Parathyroid adenoma (tissue), 2 donors: ENCODE results near the gene RNF19B.

Experiments used
- H2AFZ ChIP-seq: fragments of 300-600 bp; sonication (generic); one replicate; pipeline ENCODE4 v1.7.0; 2017; ENCODE audit warnings: antibody characterized with exemption, mild to moderate bottlenecking
- H3K27ac ChIP-seq: fragments of 300-600 bp; sonication (generic); one replicate; pipeline ENCODE4 v1.7.0; 2017
- H3K27me3 ChIP-seq: fragments of 300-600 bp; sonication (generic); one replicate; pipeline ENCODE4 v1.7.0; 2017; ENCODE audit warnings: low read length; ENCODE audit not compliant: control insufficient read depth, insufficient read depth
- H3K36me3 ChIP-seq: fragments of 300-600 bp; sonication (generic); one replicate; pipeline ENCODE4 v1.7.0; 2017; ENCODE audit warnings: low read length; ENCODE audit not compliant: control insufficient read depth, insufficient read depth
- H3K4me1 ChIP-seq: fragments of 300-600 bp; sonication (generic); one replicate; pipeline ENCODE4 v1.7.0; 2017; ENCODE audit warnings: control low read depth
- H3K4me2 ChIP-seq: fragments of 300-600 bp; sonication (generic); one replicate; pipeline ENCODE4 v1.7.0; 2017; ENCODE audit warnings: low read length
- H3K4me3 ChIP-seq: fragments of 300-600 bp; sonication (generic); one replicate; pipeline ENCODE4 v1.7.0; 2017; ENCODE audit warnings: low read depth, low read length
- H3K79me2 ChIP-seq: fragments of 300-600 bp; sonication (generic); one replicate; pipeline ENCODE4 v1.7.0; 2017; ENCODE audit warnings: control low read depth
- H3K9ac ChIP-seq: fragments of 300-600 bp; sonication (generic); one replicate; pipeline ENCODE4 v1.7.0; 2017; ENCODE audit warnings: mild to moderate bottlenecking
- H3K9me3 ChIP-seq: fragments of 300-600 bp; sonication (generic); one replicate; pipeline ENCODE4 v1.7.0; 2017; ENCODE audit warnings: low read length; ENCODE audit not compliant: control insufficient read depth
- CTCF ChIP-seq: fragments of 300-600 bp; sonication (generic); IDR thresholded peaks from one replicate; pipeline ENCODE4 v1.7.0; 2017; ENCODE audit warnings: antibody characterized with exemption, mild to moderate bottlenecking
- donor health status: primary hyperparathyroidism.

RNF19B gene

DNA sequence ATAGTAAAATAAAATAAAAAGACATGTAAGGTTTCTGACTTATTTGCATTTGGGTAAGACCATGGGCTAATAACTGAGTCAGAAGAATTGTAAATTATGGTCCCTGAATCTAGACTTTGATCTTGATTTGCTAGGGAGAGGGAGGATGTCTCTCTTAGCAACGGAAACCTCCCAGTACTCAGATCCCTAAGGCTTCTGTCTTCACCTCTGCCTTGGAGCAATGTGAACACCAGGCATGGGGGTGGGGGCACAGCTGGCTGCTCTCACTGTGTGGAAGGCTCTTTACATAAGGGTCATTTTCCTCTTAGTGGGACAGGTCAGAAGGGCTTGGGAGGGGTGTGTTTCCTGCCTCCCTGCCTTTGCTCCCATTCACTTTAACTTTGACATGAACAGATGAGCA is 46.4 kb downstream of the RNF19B start:
- Histone ChIP-seq H3K27me3 (no peaks in the 10 kb centered on the region), H3K4me1 (no peaks in the 10 kb centered on the region), H3K79me2 (no peaks in the 10 kb centered on the region), H3K4me2 (no peak overlapping the region), H3K36me3 (no peaks in the 10 kb centered on the region), H2AFZ (no peak overlapping the region), H3K9me3 (no peaks in the 10 kb centered on the region), H3K4me3 (no peak overlapping the region), H3K9ac (no peak overlapping the region), H3K27ac (no peak overlapping the region)
- no peak for TF ChIP-seq CTCF

DNA sequence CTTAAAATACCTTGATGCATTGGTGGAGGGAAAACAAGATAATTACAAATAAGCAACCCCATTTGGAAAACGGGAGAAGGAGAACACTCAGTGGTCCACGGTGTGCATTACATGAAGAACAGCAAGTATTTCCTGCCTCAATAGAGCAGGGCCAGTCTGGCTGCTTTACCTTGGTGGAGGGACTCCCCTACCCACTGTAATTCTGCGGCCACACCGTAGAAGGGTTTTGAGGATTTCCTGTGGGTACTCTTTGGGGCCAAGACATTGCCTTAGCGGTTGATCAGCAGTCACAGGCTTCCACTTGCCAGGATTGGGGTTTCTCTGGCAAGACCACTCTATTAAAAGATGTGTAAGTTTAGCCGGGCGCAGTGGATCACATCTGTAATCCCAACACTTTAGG is 47.1 kb downstream of the RNF19B start:
- Histone ChIP-seq H3K27me3 (no peaks in the 10 kb centered on the region), H3K9ac (no peak overlapping the region), H2AFZ (no peak overlapping the region), H3K4me2 (no peak overlapping the region), H3K4me1 (no peaks in the 10 kb centered on the region), H3K9me3 (no peaks in the 10 kb centered on the region), H3K27ac (no peak overlapping the region), H3K79me2 (no peaks in the 10 kb centered on the region), H3K36me3 (no peaks in the 10 kb centered on the region), H3K4me3 (no peak overlapping the region)
- TF ChIP-seq CTCF, result no peak

- Histone ChIP-seq H3K27ac (no peak overlapping the region), H3K9ac (no peak overlapping the region), H3K4me1 (no peaks in the 10 kb centered on the region), H2AFZ (no peak overlapping the region), H3K9me3 (no peaks in the 10 kb centered on the region), H3K79me2 (no peaks in the 10 kb centered on the region), H3K4me2 (no peak overlapping the region), H3K36me3 (no peaks in the 10 kb centered on the region), H3K27me3 (no peaks in the 10 kb centered on the region), H3K4me3 (no peak overlapping the region)
- TF ChIP-seq CTCF, result no peak
Observed at GRCh38 chr1:32915766-32916706, 48.6 kb downstream of the RNF19B start.

- Histone ChIP-seq H3K27me3 (no peaks in the 10 kb centered on the region), H3K4me3 (no peak overlapping the region), H3K4me1 (no peaks in the 10 kb centered on the region), H3K79me2 (no peaks in the 10 kb centered on the region), H2AFZ (no peak overlapping the region), H3K27ac (no peak overlapping the region), H3K9ac (no peak overlapping the region), H3K36me3 (no peaks in the 10 kb centered on the region), H3K4me2 (no peak overlapping the region), H3K9me3 (no peaks in the 10 kb centered on the region)
- no peak for TF ChIP-seq CTCF
Observed at GRCh38 chr1:32910319-32910718, 54.3 kb downstream of the RNF19B start.

GRCh38 chr1:32907435-32907834 is 57.2 kb downstream of the RNF19B start:
- TF ChIP-seq CTCF, result no peak
- H3K27ac ChIP-seq, result no peak overlapping the region
- no peaks in the 10 kb centered on the region for H3K9me3 ChIP-seq
- H2AFZ ChIP-seq, result no peak overlapping the region
- no peaks in the 10 kb centered on the region for H3K79me2 ChIP-seq
- no peaks in the 10 kb centered on the region for H3K4me1 ChIP-seq
- H3K36me3 ChIP-seq, result no peaks in the 10 kb centered on the region
- no peak overlapping the region for H3K4me3 ChIP-seq
- no peak overlapping the region for H3K9ac ChIP-seq
- no peak overlapping the region for H3K4me2 ChIP-seq
- H3K27me3 ChIP-seq, result no peaks in the 10 kb centered on the region
